ENCODE data around the gene TMEM63C.
A peak's percentile ranks its signal among the peaks of the same experiment; 100 is the strongest.

TMEM63C gene

GRCh38 chr14:77238356-77238755 lies 56.8 kb downstream of the TMEM63C start:
- TF ChIP-seq EP300 (IDR thresholded peaks at IDR 0.05; ENCODE audit: borderline replicate concordance) (no peak), REST (IDR thresholded peaks at IDR 0.05; ENCODE audit: low read depth) (no peak), YY1 (IDR thresholded peaks at IDR 0.05; ENCODE audit: low read depth) (no peak), CEBPB (IDR thresholded peaks at IDR 0.05) (no peak), TEAD4 (IDR thresholded peaks at IDR 0.05) (no peak), ZBTB7A (IDR thresholded peaks at IDR 0.05; ENCODE audit: low read depth) (no peak), NFIC (IDR thresholded peaks at IDR 0.05) (no peak), CREB1 (IDR thresholded peaks at IDR 0.05; ENCODE audit: low read depth) (no peak), MAX (IDR thresholded peaks at IDR 0.05) (no peak), EGR1 (IDR thresholded peaks at IDR 0.05) (no peak), FOXM1 (IDR thresholded peaks at IDR 0.05; ENCODE audit: borderline replicate concordance, low read depth) (no peak), TCF12 (IDR thresholded peaks at IDR 0.05; ENCODE audit: low read depth) (no peak), RAD21 (IDR thresholded peaks at IDR 0.05; ENCODE audit: low read depth) (no peak), TAF1 (IDR thresholded peaks at IDR 0.05; ENCODE audit: low read depth) (no peak), USF1 (IDR thresholded peaks at IDR 0.05) (no peak)

- TF ChIP-seq TAF1 (IDR thresholded peaks at IDR 0.05; ENCODE audit: low read depth) (no peak), FOXM1 (IDR thresholded peaks at IDR 0.05; ENCODE audit: borderline replicate concordance, low read depth) (no peak)
Measured at GRCh38 chr14:77238996-77239395, 57.4 kb downstream of the TMEM63C start.

GRCh38 chr14:77239412-77239811 lies 57.8 kb downstream of the TMEM63C start:
- no peak for TF ChIP-seq REST (IDR thresholded peaks at IDR 0.05; ENCODE audit: low read depth)
- no peak for TF ChIP-seq USF1 (IDR thresholded peaks at IDR 0.05)
- TF ChIP-seq NFIC (IDR thresholded peaks at IDR 0.05): no peak
- TF ChIP-seq EGR1 (IDR thresholded peaks at IDR 0.05): no peak
- TF ChIP-seq EP300 (IDR thresholded peaks at IDR 0.05; ENCODE audit: borderline replicate concordance): no peak
- TF ChIP-seq TEAD4 (IDR thresholded peaks at IDR 0.05): no peak
- TF ChIP-seq CEBPB (IDR thresholded peaks at IDR 0.05): no peak
- TF ChIP-seq TAF1 (IDR thresholded peaks at IDR 0.05; ENCODE audit: low read depth): no peak

- TF ChIP-seq REST (IDR thresholded peaks at IDR 0.05; ENCODE audit: low read depth) (no peak), TAF1 (IDR thresholded peaks at IDR 0.05; ENCODE audit: low read depth) (no peak), EP300 (IDR thresholded peaks at IDR 0.05; ENCODE audit: borderline replicate concordance) (no peak), CEBPB (IDR thresholded peaks at IDR 0.05) (no peak), MAX (IDR thresholded peaks at IDR 0.05) (no peak), ZBTB7A (IDR thresholded peaks at IDR 0.05; ENCODE audit: low read depth) (no peak), EGR1 (IDR thresholded peaks at IDR 0.05) (no peak)
Measured at GRCh38 chr14:77240336-77240915, 58.8 kb downstream of the TMEM63C start.

- TF ChIP-seq RAD21 (IDR thresholded peaks at IDR 0.05; ENCODE audit: low read depth): no peak
- 0 out of 2 replicates have a peak, but pooled peaks have one; percentile 37 for TF ChIP-seq USF1 (IDR thresholded peaks at IDR 0.05)
- no peak for TF ChIP-seq ZBTB7A (IDR thresholded peaks at IDR 0.05; ENCODE audit: low read depth)
- TF ChIP-seq TAF1 (IDR thresholded peaks at IDR 0.05; ENCODE audit: low read depth): no peak
- TF ChIP-seq TEAD4 (IDR thresholded peaks at IDR 0.05): no peak
- no peak for TF ChIP-seq YY1 (IDR thresholded peaks at IDR 0.05; ENCODE audit: low read depth)
- TF ChIP-seq TCF12 (IDR thresholded peaks at IDR 0.05; ENCODE audit: low read depth): no peak
- peak; percentile 34; the same call in 1 of the 2 replicates for TF ChIP-seq MAX (IDR thresholded peaks at IDR 0.05)
- no peak for TF ChIP-seq CREB1 (IDR thresholded peaks at IDR 0.05; ENCODE audit: low read depth)
- TF ChIP-seq REST (IDR thresholded peaks at IDR 0.05; ENCODE audit: low read depth): peak; percentile 84
- TF ChIP-seq EP300 (IDR thresholded peaks at IDR 0.05; ENCODE audit: borderline replicate concordance): no peak
Measured at GRCh38 chr14:77241955-77242354, 60.4 kb downstream of the TMEM63C start.
